ENCODE data around the gene CCDC57. TPM values are rescaled to one million over a fixed set of nuclear protein-coding genes. Genes with fewer than 3 reads are reported as not detected.

Gene CCDC57
- total and polyA plus RNA-seq, 4 donors = 5.4 to 19.1 (median 11.7) TPM

DNA sequence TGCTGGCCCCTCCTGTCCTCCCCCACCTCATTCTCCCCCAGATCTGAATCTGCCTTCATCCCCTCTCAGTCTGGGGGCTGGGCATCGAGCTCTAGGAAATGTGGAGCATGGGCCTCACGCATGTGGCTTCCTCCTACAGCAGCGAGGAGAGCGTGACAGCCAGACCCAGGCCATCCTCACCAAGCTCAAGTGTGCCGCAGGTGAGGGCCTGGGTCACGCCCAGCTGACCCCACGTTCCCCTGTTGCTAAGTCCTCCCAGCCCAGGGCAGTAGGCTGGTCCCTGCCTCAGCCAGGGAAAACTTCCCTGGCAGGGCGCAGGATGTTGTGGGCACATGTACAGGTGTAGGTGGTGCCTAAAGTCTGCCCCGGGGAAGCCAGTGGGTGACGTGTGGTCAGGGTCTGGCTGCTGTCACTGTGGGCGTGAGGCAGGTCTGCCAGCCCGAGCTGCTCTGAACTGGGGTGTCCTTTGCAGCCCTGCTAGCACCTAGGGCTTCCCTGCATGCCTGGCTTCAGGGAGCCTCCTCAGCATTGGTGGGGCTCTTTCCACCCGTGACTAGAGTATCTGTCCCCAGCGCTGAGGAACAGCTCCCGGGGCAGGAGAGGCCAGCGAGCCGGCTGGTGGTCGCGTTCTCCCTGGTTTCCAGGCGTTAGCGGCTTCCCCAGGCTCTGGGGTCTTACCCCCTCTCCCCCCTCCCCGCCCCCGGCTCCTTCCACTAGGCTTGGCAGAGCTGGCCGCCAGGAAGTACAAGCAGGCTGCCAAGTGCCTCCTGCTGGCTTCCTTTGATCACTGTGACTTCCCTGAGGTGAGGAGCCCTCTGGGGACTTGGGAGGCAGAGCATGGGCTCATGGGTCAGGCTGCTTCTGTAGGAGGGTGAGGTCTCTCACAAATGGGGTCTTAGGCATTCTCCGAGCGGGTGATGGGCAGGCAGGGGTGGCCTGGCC, 157.3 kb downstream of the CCDC57 start:
- no peak for DNase-seq (ENCODE audit: low spot score)
- 88% methylated on average over 26 of the region's 26 CpGs for WGBS
- Histone ChIP-seq H3K9me3 (ENCODE audit: control insufficient read depth in 4 of 4, low read length in 3 of 4) (no peaks in the 10 kb centered on the region), H3K36me3 (ENCODE audit: control insufficient read depth in 4 of 4, insufficient read depth in 3 of 4, low read depth in 1 of 4, low read length in 3 of 4) (peaks cover 4 to 52% (median 22%) of the 10 kb centered on the region in 4 donors), H3K4me3 (ENCODE audit: low read depth in 1 of 3, low read length in 3 of 3) (no peak overlapping the region), H3K27ac (ENCODE audit: low read depth in 1 of 2, low read length in 2 of 2) (no peak overlapping the region), H3K27me3 (ENCODE audit: control insufficient read depth in 4 of 4, insufficient read depth in 4 of 4, low read length in 3 of 4) (no peaks in the 10 kb centered on the region), H3K9ac (ENCODE audit: low read depth in 1 of 2, low read length in 2 of 2) (no peak overlapping the region), H3K4me1 (ENCODE audit: control insufficient read depth in 4 of 4, insufficient read depth in 4 of 4, low read length in 3 of 4) (peaks cover 17 to 31% (median 22%) of the 10 kb centered on the region in 4 donors)
- TF ChIP-seq, protein P1, sequence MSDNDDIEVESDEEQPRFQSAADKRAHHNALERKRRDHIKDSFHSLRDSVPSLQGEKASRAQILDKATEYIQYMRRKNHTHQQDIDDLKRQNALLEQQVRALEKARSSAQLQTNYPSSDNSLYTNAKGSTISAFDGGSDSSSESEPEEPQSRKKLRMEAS (IDR thresholded peaks at IDR 0.05) = no peak

DNA sequence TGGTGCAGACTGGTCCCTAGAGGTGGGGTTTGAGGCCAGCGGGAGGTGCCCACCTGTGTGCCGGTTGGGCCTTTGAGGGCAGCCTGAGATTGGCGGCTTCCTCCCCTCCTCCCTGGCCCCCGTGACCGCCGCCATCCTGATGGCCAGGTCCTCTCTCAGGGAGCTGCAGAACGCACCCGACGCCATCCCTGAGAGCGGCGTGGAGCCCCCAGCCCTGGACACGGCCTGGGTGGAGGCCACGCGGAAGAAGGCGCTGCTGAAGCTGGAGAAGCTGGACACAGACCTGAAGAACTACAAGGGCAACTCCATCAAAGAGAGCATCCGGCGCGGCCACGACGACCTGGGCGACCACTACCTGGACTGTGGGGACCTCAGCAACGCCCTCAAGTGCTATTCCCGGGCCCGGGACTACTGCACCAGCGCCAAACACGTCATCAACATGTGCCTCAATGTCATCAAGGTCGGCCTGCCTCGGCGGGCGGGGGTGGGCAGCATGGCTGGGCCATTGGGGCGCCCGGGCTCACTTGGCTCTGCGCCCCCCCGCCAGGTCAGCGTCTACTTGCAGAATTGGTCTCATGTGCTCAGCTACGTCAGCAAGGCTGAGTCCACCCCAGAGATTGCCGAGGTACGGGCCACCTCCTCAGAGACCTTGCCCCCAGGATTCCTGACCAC, 158.2 kb downstream of the CCDC57 start:
- H3K27me3 ChIP-seq (ENCODE audit: control insufficient read depth in 4 of 4, insufficient read depth in 4 of 4, low read length in 3 of 4) = no peaks in the 10 kb centered on the region
- 94% methylated on average over 38 of the region's 38 CpGs for WGBS
- no peak overlapping the region for H3K27ac ChIP-seq (ENCODE audit: low read depth in 1 of 2, low read length in 2 of 2)
- H3K9ac ChIP-seq (ENCODE audit: low read depth in 1 of 2, low read length in 2 of 2) = no peak overlapping the region
- peaks cover 17 to 39% (median 30%) of the 10 kb centered on the region in 4 donors for H3K4me1 ChIP-seq (ENCODE audit: control insufficient read depth in 4 of 4, insufficient read depth in 4 of 4, low read length in 3 of 4)
- H3K4me3 ChIP-seq (ENCODE audit: low read depth in 1 of 3, low read length in 3 of 3) = no peak overlapping the region
- DNase-seq (ENCODE audit: low spot score) = no peak
- no peak for TF ChIP-seq NR2F2 (IDR thresholded peaks at IDR 0.05)
- TF ChIP-seq, protein P1 (IDR thresholded peaks at IDR 0.05) = no peak
- TF ChIP-seq TAF1 (conservative IDR thresholded peaks at IDR 0.05) = no peak
- TF ChIP-seq, protein P2, sequence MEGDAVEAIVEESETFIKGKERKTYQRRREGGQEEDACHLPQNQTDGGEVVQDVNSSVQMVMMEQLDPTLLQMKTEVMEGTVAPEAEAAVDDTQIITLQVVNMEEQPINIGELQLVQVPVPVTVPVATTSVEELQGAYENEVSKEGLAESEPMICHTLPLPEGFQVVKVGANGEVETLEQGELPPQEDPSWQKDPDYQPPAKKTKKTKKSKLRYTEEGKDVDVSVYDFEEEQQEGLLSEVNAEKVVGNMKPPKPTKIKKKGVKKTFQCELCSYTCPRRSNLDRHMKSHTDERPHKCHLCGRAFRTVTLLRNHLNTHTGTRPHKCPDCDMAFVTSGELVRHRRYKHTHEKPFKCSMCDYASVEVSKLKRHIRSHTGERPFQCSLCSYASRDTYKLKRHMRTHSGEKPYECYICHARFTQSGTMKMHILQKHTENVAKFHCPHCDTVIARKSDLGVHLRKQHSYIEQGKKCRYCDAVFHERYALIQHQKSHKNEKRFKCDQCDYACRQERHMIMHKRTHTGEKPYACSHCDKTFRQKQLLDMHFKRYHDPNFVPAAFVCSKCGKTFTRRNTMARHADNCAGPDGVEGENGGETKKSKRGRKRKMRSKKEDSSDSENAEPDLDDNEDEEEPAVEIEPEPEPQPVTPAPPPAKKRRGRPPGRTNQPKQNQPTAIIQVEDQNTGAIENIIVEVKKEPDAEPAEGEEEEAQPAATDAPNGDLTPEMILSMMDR (IDR thresholded peaks at IDR 0.05; ENCODE audit: low read depth, low read length, missing input control) = no peak
- TF ChIP-seq, protein P3, sequence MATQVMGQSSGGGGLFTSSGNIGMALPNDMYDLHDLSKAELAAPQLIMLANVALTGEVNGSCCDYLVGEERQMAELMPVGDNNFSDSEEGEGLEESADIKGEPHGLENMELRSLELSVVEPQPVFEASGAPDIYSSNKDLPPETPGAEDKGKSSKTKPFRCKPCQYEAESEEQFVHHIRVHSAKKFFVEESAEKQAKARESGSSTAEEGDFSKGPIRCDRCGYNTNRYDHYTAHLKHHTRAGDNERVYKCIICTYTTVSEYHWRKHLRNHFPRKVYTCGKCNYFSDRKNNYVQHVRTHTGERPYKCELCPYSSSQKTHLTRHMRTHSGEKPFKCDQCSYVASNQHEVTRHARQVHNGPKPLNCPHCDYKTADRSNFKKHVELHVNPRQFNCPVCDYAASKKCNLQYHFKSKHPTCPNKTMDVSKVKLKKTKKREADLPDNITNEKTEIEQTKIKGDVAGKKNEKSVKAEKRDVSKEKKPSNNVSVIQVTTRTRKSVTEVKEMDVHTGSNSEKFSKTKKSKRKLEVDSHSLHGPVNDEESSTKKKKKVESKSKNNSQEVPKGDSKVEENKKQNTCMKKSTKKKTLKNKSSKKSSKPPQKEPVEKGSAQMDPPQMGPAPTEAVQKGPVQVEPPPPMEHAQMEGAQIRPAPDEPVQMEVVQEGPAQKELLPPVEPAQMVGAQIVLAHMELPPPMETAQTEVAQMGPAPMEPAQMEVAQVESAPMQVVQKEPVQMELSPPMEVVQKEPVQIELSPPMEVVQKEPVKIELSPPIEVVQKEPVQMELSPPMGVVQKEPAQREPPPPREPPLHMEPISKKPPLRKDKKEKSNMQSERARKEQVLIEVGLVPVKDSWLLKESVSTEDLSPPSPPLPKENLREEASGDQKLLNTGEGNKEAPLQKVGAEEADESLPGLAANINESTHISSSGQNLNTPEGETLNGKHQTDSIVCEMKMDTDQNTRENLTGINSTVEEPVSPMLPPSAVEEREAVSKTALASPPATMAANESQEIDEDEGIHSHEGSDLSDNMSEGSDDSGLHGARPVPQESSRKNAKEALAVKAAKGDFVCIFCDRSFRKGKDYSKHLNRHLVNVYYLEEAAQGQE (IDR thresholded peaks at IDR 0.05) = no peak
- TF ChIP-seq RAD21 (IDR thresholded peaks at IDR 0.05) = no peak
- no peak for TF ChIP-seq EGR1 (IDR thresholded peaks at IDR 0.05; ENCODE audit: low read depth in 2 of 2)
- TF ChIP-seq FOXA1 (IDR thresholded peaks at IDR 0.05) = no peak
- no peak for TF ChIP-seq YY1 (IDR thresholded peaks at IDR 0.05)
- no peak for TF ChIP-seq JUND (IDR thresholded peaks at IDR 0.05)
- TF ChIP-seq, protein P4, sequence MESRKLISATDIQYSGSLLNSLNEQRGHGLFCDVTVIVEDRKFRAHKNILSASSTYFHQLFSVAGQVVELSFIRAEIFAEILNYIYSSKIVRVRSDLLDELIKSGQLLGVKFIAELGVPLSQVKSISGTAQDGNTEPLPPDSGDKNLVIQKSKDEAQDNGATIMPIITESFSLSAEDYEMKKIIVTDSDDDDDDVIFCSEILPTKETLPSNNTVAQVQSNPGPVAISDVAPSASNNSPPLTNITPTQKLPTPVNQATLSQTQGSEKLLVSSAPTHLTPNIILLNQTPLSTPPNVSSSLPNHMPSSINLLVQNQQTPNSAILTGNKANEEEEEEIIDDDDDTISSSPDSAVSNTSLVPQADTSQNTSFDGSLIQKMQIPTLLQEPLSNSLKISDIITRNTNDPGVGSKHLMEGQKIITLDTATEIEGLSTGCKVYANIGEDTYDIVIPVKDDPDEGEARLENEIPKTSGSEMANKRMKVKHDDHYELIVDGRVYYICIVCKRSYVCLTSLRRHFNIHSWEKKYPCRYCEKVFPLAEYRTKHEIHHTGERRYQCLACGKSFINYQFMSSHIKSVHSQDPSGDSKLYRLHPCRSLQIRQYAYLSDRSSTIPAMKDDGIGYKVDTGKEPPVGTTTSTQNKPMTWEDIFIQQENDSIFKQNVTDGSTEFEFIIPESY (IDR thresholded peaks at IDR 0.05) = no peak
- no peak for TF ChIP-seq HNF4A (conservative IDR thresholded peaks at IDR 0.05)
- no peak for TF ChIP-seq SP1 (IDR thresholded peaks at IDR 0.05)
- TF ChIP-seq, protein P5, sequence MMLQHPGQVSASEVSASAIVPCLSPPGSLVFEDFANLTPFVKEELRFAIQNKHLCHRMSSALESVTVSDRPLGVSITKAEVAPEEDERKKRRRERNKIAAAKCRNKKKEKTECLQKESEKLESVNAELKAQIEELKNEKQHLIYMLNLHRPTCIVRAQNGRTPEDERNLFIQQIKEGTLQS (IDR thresholded peaks at IDR 0.05) = no peak
- no peak for TF ChIP-seq HNF4G (IDR thresholded peaks at IDR 0.05)
- TF ChIP-seq GABPA (IDR thresholded peaks at IDR 0.05 in 1 of 2, conservative IDR thresholded peaks at IDR 0.05 in 1 of 2) = no peak
- TF ChIP-seq RXRA (IDR thresholded peaks at IDR 0.05) = no peak
- TF ChIP-seq FOXA2 (IDR thresholded peaks at IDR 0.05) = no peak
- H3K36me3 ChIP-seq (ENCODE audit: control insufficient read depth in 4 of 4, insufficient read depth in 3 of 4, low read depth in 1 of 4, low read length in 3 of 4) = peaks cover 4 to 45% (median 19%) of the 10 kb centered on the region in 4 donors
- no peaks in the 10 kb centered on the region for H3K9me3 ChIP-seq (ENCODE audit: control insufficient read depth in 4 of 4, low read length in 3 of 4)

Measured in liver (tissue), 9 donors.